Fibroblast of the aortic adventitia (primary cell): Measurements from ENCODE around the gene PSMD2. TPM values are rescaled to one million over a fixed set of nuclear protein-coding genes. Genes with fewer than 3 reads are reported as not detected.

Experiments used
- DNase-seq: peaks from one replicate; pipeline ENCODE4 v3.0.0-alpha.2; 2010; ENCODE audit warnings: low read depth
- H3K4me3 ChIP-seq: 2 replicates; pipeline ENCODE4 v1.5.1; 2011; ENCODE audit warnings: low read depth, mild to moderate bottlenecking, control low read depth, low read length, moderate library complexity
- total RNA-seq: library from RNA; depleted of rRNA; stranded (reverse); fragments of >200 nt; gene quantifications from 2 replicates; pipeline ENCODE4 v1.2.3, GENCODE V29; 2012; ENCODE audit warnings: low replicate concordance
- TF ChIP-seq, protein P1 (sequence below): IDR thresholded peaks from 2 replicates; pipeline ENCODE4 v1.5.1; 2011; ENCODE audit warnings: mild to moderate bottlenecking, low read length, control low read depth, inconsistent platforms; ENCODE audit not compliant: insufficient read depth

PSMD2 gene
- 129 and 333 TPM in 2 replicates for total RNA-seq

DNA sequence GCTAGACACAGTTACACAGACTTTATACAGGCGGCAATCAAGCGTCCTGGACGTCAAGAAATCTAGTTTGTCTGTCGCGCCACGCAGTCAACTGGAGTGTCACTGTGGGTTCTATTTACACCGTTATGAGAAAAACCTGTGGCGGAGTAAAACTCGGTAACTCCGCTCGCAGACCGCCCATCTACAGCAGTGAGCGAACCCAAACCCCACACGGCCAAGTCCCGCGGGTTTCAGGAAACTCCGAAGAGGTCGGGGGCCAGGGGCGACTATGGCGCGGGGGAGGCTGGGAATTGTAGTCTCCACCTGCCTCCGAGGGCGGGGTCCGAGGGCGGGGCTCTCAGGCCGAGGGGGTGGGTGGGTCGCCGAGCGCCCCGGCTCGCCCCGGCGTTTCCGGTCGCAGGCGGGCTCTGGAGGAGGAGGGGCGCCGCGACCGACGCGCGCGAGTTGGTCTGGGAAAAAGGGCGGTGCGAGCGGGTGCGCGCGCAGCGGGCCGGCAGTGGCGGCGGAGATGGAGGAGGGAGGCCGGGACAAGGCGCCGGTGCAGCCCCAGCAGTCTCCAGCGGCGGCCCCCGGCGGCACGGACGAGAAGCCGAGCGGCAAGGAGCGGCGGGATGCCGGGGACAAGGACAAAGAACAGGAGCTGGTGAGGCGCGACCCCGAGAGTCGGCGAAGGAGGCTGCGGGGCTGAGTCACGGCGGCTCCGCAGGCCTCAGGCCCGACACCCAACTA, at the start of gene PSMD2:
TSS of gene PSMD2 (plus strand) at position 483 of the 729 bp plus-strand sequence. CDS start at position 509, 26 bp downstream.
- peak; percentile 94 for DNase-seq
- H3K4me3 ChIP-seq, result peak within 1 kb of the TSS; percentile 95
- TF ChIP-seq, protein P1, sequence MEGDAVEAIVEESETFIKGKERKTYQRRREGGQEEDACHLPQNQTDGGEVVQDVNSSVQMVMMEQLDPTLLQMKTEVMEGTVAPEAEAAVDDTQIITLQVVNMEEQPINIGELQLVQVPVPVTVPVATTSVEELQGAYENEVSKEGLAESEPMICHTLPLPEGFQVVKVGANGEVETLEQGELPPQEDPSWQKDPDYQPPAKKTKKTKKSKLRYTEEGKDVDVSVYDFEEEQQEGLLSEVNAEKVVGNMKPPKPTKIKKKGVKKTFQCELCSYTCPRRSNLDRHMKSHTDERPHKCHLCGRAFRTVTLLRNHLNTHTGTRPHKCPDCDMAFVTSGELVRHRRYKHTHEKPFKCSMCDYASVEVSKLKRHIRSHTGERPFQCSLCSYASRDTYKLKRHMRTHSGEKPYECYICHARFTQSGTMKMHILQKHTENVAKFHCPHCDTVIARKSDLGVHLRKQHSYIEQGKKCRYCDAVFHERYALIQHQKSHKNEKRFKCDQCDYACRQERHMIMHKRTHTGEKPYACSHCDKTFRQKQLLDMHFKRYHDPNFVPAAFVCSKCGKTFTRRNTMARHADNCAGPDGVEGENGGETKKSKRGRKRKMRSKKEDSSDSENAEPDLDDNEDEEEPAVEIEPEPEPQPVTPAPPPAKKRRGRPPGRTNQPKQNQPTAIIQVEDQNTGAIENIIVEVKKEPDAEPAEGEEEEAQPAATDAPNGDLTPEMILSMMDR, result no peak

DNA sequence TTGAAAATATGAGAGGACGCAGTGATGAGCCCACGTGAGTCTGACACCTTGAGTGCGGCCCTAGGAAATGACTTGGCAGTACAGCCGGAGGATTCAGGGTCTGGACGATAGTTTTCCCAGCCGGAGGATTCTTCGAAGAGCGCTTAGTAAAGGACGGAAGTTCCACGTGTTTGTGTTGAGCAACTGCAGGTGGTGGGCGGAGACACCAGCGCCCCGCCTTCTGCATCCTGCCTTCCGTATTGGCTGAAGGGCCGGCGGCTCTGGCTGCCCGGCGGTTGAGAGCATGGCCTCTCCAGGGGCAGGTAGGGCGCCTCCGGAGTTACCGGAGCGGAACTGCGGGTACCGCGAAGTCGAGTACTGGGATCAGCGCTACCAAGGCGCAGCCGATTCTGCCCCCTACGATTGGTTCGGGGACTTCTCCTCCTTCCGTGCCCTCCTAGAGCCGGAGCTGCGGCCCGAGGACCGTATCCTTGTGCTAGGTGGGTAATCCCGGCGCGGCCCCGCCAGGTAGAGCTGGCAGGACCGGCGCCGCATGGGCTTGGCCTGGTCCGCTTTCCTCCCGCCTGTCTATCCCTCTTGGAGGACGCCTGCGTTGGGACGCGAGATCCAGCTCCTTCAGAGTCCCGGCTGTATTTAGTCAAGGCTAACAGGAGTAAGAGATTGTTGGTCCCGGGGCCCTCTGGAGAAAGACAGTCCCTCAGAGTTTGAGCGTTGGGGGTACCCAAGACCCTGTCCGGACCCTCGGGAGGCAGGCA, 49.5 kb upstream of the PSMD2 start, which contains the start of gene EEF1AKMT4:
TSS of gene EEF1AKMT4 (plus strand) at position 261 of the 755 bp plus-strand sequence. CDS start at position 284, 23 bp downstream.
- peak within 1 kb of the TSS; percentile 100 for H3K4me3 ChIP-seq
- TF ChIP-seq, protein P1, result peak; percentile 71

GRCh38 chr3:184250167-184250828, 48.7 kb upstream of the PSMD2 start:
- TF ChIP-seq, protein P1, result peak; percentile 99
- peak overlapping the region; percentile 100 for H3K4me3 ChIP-seq
- DNase-seq, result peak; percentile 89

More for the DNA sequence above, 49.5 kb upstream of the PSMD2 start, which contains the start of gene EEF1AKMT4:
- DNase-seq, result peak; percentile 99

GRCh38 chr3:184255291-184256039, 43.6 kb upstream of the PSMD2 start:
- no peak overlapping the region for H3K4me3 ChIP-seq
- DNase-seq, result no peak
- TF ChIP-seq, protein P1, result no peak

- DNase-seq, result no peak
- TF ChIP-seq, protein P1, result no peak
- H3K4me3 ChIP-seq, result no peak overlapping the region
Measured at GRCh38 chr3:184257083-184257915, 41.7 kb upstream of the PSMD2 start.
